HG03571 (cell line): Measurements from ENCODE around the gene THRB.
"Not testable (repeated sequence)": the region's sequence is repeated elsewhere in the genome, so short reads cannot be mapped to it uniquely, and the experiment has no call there.

Experiments used
- ATAC-seq: cut with Tn5 transposase; IDR thresholded peaks from one replicate; pipeline ENCODE4 v1.9.1; 2021; ENCODE audit not compliant: unreplicated experiment

The THRB gene

GRCh38 chr3:24410860-24411259, 83.8 kb downstream of the THRB start:
- ATAC-seq = no peak

GRCh38 chr3:24407980-24408680, 86.5 kb downstream of the THRB start:
- no peak for ATAC-seq

GRCh38 chr3:24406900-24407299, 87.8 kb downstream of the THRB start:
- no peak for ATAC-seq

GRCh38 chr3:24405057-24405456, 89.6 kb downstream of the THRB start:
- no peak for ATAC-seq

GRCh38 chr3:24401811-24402185, 92.9 kb downstream of the THRB start:
- ATAC-seq = no peak

- ATAC-seq = no peak
Measured at GRCh38 chr3:24401090-24401810, 93.4 kb downstream of the THRB start.

GRCh38 chr3:24400450-24400849, 94.2 kb downstream of the THRB start:
- no peak for ATAC-seq

- no peak for ATAC-seq
Measured at GRCh38 chr3:24400015-24400414, 94.6 kb downstream of the THRB start.

- ATAC-seq = no peak
Measured at GRCh38 chr3:24399614-24400013, 95.0 kb downstream of the THRB start.

GRCh38 chr3:24398712-24399111, 95.9 kb downstream of the THRB start:
- ATAC-seq = not testable (repeated sequence)

- ATAC-seq = no peak
Measured at GRCh38 chr3:24396338-24396737, 98.3 kb downstream of the THRB start.

- no peak for ATAC-seq
Measured at GRCh38 chr3:24394754-24395153, 99.9 kb downstream of the THRB start.

GRCh38 chr3:24393316-24393715, 101.3 kb downstream of the THRB start:
- no peak for ATAC-seq

- ATAC-seq = no peak
Measured at GRCh38 chr3:24390169-24391130, 104.2 kb downstream of the THRB start.

GRCh38 chr3:24389108-24390090, 105.3 kb downstream of the THRB start:
- no peak for ATAC-seq

GRCh38 chr3:24388611-24389010, 106.0 kb downstream of the THRB start:
- no peak for ATAC-seq

GRCh38 chr3:24388159-24388558, 106.5 kb downstream of the THRB start:
- no peak for ATAC-seq

- ATAC-seq = no peak
Measured at GRCh38 chr3:24387493-24387892, 107.2 kb downstream of the THRB start.

GRCh38 chr3:24387000-24387399, 107.7 kb downstream of the THRB start:
- ATAC-seq = no peak

GRCh38 chr3:24386458-24386857, 108.2 kb downstream of the THRB start:
- ATAC-seq = no peak
